Activated CD8-positive, alpha-beta memory T cell treated with anti-CD3 and anti-CD28 coated beads for 48 hours (primary cell): Measurements from ENCODE around the gene NOL4L.

Experiments used
- DNase-seq, 3 experiments: peaks; one replicate each; pipeline ENCODE4 v3.0.0-alpha.2; 2020; ENCODE audit warnings: low read depth in 2 of 3, low spot score in 2 of 3

Gene NOL4L

DNA sequence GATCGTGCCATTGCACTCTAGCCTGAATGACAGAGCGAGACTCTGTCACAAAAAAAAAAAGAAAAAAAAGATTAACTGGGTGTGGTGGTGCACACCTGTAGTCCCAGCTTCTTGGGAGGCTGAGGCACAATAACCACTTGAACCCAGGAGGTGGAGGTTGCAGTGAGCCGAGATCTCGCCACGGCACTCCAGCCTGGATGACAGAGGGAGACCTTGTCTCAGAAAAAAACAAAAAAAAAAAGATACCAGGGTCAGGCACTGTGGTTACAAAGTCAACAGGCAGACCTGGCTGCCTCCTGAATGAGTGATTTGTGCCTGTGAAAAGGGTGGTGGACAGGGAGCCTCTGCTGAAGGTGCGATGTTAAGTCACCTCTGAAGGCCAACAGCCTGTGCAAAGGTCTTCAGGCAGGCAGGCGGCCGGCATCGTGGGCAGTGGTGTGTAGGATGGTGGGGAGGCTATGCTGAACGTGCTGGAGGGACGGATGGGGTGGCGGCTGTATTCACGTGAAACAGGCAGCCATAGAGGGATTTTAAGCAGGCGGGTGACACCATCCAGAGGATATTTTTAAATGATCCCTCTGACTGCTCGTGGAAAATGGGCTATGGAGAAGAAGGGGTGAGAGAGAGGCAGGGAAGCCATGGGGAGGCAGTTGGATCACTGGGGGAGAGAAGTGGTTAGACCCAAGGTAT lies 41.4 kb downstream of the NOL4L start:
- no peak for DNase-seq

DNA sequence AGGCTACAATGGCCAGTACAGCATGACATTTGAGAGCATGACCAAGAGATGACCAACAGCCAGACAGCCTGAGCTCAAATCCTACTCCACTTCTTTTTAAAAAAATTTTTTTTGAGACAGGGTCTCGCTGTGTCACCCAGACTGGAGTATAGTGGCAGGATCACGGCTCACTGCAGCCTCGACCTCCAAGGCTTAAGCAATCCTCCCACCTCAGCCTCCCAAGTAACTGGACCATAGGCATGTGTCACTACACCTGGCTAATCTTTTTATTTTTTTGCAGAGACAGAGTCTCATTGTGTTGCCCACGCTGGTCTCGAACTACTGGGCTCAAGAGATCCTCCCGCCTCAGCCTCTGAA lies 42.9 kb downstream of the NOL4L start:
- no peak for DNase-seq

DNA sequence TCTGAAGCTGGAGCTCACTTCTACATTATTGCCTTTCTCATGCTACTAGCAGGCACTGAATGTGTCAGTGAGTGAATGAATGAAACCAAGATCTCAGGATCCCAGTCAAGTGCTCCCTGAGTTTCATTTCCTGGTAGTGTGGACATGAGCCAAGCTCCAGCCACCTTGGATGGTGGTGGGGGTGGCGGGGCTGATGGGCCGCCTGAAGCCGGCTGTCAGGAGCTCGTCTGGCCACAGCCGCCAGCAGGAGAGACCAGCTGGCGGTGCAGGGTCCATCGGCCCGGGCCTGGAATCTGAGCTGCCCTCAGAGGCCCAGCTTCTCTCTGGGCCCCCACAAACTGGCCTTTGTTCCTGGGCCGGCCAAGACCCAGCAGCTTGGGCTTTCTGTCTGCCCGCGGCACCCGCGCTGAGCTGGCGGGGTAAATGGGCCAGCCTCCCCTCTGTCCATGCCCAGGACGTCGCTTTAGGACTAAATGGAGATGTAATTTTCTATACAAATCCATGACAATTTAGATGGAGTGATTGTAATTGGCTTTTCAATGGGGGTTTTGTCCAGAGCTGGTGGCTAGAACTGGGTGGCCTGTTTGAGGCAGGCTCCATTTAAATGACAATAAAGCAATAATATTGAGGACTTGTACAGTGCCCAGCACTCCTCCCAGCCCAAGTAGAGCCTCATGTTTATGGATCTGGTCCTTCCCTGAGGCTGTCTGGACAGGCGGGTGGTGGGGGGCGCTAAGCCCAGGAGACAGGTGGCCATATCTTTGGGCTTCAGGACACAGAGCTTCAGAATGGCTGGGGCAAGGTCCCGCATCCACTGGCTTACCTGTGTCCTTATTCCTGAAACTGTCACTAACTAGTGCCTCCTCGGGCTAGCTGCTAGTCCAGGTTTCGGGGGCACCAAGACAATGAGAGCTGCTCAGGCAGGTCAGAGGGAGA lies 43.5 kb downstream of the NOL4L start:
- DNase-seq = no peak

DNA sequence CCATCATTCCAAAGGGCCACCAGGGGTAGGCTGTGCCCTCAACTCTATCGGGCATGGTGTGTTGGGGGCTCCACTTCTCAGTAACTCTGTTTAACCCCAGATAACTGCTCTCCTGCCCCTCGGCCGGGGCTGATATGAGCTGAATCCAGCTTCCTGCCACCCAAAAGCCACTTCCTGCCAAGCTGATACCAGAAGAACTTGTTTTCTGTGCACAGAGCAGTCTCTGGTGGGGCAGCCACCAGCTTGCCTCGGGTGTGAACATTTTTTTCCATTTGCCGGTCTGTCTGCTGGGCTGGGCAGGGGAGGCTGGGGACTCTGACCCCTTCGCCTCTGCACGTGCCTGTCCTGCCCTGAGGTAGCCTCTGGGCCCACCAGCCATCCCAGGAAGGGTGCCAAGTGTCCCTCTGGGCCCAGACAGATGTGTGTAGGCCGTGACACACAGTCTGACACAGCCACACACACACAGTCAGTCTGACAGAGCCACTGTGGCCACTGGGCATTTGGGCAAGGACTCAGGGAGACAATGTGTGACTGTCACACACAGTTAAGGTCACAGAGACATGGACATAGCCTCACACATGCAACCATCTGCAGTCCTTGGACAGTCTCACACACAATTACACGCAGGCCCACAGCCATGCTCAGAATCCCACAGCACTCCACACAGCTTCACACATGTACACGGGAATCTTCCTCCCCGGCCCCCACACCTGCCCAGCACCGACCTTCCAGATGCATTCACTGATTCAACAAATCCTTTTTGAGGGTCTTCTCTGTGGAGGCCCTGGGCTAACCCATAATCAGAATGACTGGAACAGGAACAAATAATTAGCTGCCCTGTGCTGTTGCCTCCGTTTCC lies 45.1 kb downstream of the NOL4L start:
- peak in 1 of 3 experiments; percentile 51 for DNase-seq

- DNase-seq = no peak
Measured at GRCh38 chr20:32539026-32539816, 45.9 kb downstream of the NOL4L start.

DNA sequence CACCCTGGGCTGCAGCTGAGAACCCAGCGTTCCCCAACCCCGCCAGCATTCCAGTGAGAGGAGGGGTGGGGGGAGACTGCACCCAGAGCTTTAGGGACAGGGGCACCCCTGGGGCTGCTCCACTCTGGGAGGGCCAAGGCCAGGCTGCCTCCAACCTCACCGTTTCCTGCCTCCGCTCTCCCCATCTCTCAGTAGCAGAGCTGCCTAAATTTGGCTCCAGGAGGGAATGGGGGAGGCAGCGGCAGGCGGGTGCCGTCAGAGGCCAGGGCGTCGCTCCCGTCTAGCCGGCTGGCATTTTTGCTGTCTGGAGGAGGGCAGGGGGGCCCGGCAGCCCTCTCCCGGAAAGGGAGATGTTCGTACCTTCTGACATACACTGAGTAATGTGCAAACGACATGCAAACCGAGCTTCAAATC lies 46.6 kb downstream of the NOL4L start:
- no peak for DNase-seq

GRCh38 chr20:32537657-32538525 lies 47.2 kb downstream of the NOL4L start:
- no peak for DNase-seq

DNA sequence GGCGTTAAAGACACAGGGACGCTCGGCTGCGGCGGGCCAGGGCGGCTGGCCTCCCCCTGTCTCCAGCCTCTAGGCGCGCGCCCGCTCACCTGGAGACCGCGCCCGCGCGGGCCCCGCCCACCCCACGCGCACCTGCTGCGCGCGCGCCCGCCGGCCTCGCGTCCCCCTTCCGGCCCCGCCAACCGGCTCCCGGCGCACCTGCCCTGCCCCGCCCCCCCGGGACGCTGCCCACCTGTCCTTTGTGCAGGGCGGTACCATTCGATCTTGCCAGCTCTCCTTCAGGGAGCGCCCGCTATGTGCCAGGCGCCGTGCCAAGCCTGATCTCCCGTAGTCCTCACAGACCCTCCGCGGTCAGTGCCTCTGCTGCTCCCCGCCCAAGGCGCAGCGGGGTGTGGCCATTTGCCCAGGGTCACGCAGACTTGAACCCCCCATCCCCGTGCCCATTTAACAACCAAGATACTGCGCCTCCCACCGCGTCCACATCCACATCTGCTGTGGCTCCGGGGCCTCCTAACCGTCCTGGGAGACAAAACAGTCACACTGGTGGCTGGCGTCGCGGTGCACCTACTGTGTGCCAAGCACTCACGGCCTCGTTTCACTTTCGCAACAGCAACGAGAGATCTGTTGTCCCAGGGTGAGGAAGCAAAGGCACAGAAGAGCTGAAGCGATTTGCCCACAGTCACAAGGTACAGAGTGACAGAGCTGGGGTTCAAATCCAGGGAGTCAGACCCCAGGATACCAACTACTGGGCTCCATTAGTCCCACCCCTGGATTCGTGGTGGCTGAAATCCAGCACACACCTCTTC lies 48.1 kb downstream of the NOL4L start:
- DNase-seq = no peak

GRCh38 chr20:32535953-32536823 lies 48.9 kb downstream of the NOL4L start:
- DNase-seq = peak in 1 of 3 experiments; percentile 57

DNA sequence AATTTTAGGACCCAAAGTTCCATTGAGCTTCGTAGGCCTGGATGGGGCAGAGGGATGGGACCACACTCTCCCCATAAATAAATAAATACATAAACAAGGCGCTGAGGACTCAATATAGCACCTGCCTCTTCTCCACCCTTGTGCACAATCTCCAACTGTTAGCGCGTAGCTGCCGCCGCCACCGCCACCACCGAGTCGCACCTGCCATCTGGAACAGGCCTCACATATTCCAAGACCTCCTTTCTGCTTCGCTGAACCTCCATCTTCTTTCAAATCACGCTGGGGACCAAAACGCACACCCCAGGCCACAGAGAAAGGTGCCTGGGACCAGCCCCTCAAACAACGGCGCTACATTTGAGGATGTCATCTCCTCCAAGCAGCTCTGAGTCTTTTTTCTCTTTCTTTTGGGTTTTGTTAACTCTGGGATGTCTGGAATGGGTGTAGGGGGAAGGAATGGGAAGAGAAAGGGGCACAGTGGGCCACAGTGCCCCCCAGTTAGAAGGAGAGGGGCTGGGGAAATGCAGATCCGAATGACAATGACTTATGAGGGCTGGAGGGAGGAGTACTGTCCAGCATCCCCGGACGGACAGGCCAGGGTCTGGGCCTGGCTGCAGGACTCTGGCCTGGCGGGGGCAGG lies 49.7 kb downstream of the NOL4L start:
- DNase-seq = no peak

DNA sequence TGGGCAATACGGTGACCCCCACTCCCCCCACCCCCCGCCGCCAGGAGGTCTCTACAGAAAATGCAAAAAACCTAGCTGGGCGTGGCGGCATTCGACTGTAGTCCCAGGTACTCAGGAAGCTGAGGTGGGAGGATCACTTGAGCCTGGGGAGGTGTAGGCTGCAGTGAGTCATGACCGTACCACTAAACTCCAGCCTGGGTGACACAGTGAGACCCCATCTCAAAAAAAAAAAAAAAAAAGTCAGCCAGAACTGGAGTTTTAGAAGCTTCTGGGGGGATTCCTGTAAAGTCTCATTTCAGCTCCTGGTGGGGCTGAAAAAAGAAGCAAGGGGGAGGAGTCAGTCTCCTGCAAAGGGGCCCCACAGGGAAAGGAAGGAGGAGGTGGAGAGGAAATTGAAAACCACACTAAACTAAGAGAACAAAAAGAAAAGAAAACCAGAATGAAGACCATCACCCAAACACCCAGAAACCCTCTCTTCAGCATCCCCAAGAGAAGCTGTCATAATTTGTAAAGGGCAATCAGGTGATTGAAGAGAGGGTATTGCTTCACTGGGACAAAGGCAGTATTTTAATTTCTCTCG lies 50.4 kb downstream of the NOL4L start:
- no peak for DNase-seq

DNA sequence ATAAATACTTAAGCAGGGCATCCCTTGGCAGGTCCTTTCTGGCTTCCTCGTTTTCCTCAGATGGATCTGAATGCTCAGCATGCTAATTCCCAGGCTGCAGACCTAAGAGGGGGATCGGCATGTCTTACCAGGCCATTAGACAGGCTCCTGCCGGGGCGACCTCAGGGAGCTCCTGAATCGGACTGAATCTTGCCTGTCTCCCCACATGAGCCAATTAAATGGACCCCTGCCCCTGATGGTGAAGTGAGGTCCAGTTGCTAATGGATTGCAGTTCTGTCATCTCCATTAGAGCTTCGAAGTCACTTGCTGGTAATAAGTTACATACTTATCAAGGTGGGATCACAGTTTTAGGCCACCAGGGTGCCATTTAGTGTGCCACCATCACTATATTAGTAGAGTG lies 51.4 kb downstream of the NOL4L start:
- DNase-seq = no peak

DNA sequence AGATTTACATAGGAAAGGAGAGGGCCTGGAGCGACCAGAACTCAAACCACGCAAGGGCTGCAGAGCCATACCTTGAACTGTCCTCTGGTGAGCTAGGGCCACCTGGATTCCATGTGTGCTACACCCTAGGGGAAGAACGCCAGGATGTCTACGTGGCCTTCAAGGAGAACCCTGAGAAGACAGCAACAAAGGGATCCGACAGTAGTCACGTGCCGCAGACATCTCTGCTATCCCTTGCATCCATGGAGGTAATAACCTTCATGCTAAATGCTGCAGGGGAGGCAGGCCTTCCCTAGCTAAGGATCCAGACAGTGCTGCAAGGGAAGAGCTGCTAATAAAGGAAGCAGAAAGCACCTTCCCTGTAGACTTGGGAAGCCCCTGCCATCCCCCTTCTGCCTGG lies 52.9 kb downstream of the NOL4L start:
- no peak for DNase-seq

- no peak for DNase-seq
Measured at GRCh38 chr20:32528905-32529670, 56.0 kb downstream of the NOL4L start.

GRCh38 chr20:32528171-32528891 lies 56.8 kb downstream of the NOL4L start:
- no peak for DNase-seq
